K562 (cell line): ENCODE measurements around the gene MUC3A. TPM values are rescaled to one million over a fixed set of nuclear protein-coding genes. Genes with fewer than 3 reads are reported as not detected.

Source experiments
- CTBP1 ChIP-seq: fragments of 450-650 bp; IDR thresholded peaks from 2 replicates; pipeline ENCODE4 v1.6.1; 2016; ENCODE audit warnings: borderline replicate concordance
- PHTF2 ChIP-seq: fragments of 250-450 bp; sonication (Bioruptor Pico); IDR thresholded peaks from 2 replicates; pipeline ENCODE4 v1.5.0; 2021; ENCODE audit warnings: mild to moderate bottlenecking
- RBFOX2 ChIP-seq: fragments of 200-400 bp; formaldehyde crosslinking; IDR thresholded peaks from 2 replicates; pipeline ENCODE4 v1.6.1; 2017; ENCODE audit warnings: low read depth, mild to moderate bottlenecking, low read length, moderate library complexity
- RUNX1 ChIP-seq: sonication (generic); IDR thresholded peaks from 2 replicates; pipeline ENCODE4 v1.6.1; 2016; ENCODE audit warnings: antibody characterized with exemption, low read depth
- SMAD4 ChIP-seq: fragments of 250-450 bp; sonication (Bioruptor Pico); conservative IDR thresholded peaks from 2 replicates; pipeline ENCODE4 v1.8.0; 2021; ENCODE audit warnings: inconsistent platforms, mild to moderate bottlenecking, moderate library complexity
- ZNF384 ChIP-seq: IDR thresholded peaks from 2 replicates; pipeline ENCODE4 v1.6.1; 2012; ENCODE audit warnings: low read depth, low read length, improper control_type of control experiment
- ZNF644 ChIP-seq: fragments of 200-800 bp; sonication (Bioruptor generic); IDR thresholded peaks from 2 replicates; pipeline ENCODE4 v1.6.1; 2016; ENCODE audit warnings: low read depth, missing genetic modification characterization, missing compliant biosample characterization
- polyA plus RNA-seq, 8 experiments: library from polyadenylated mRNA; depleted of rRNA in 4 of 8; stranded (reverse) in 5 of 8; unstranded in 3 of 8; fragments of >200 nt; fragmentation: Nextera tagmentation in 2 of 8; fragmentation: Illumina TruSeq in 1 of 8; extraction: Ambion mirVana in 2 of 8; extraction: Trizol in 1 of 8; gene quantifications; 2 replicates each; pipeline versions ENCODE4 v1.2.1 to v1.2.3, GENCODE V29; 2011 to 2014; ENCODE audit warnings: inconsistent platforms in 1 of 8, missing spikeins in 1 of 8
- total RNA-seq, 7 experiments: library from RNA; depleted of rRNA in 6 of 7; stranded (reverse); fragments of >200 nt in 6 of 7; fragmentation: Illumina TruSeq in 2 of 7; extraction: Trizol in 2 of 7; gene quantifications; 2 replicates each; pipeline versions ENCODE4 v1.2.1 to v1.2.3, GENCODE V29; 2011 to 2021; ENCODE audit warnings: low replicate concordance in 1 of 7
- TF ChIP-seq, protein P1 (sequence below): fragments of 200-600 bp; sonication (generic); IDR thresholded peaks from one replicate; pipeline ENCODE4 v1.6.1; 2012; ENCODE audit warnings: mild to moderate bottlenecking, low read depth, low read length, inconsistent platforms
- TF ChIP-seq, protein P2 (sequence below): fragments of 250-450 bp; sonication (Bioruptor Pico); IDR thresholded peaks from 2 replicates; pipeline ENCODE4 v1.8.0; 2021; ENCODE audit warnings: mild to moderate bottlenecking, moderate library complexity
- TF ChIP-seq, protein P3 (sequence below), 2 experiments: IDR thresholded peaks; 2 replicates each; pipeline ENCODE4 v1.6.1; 2011; ENCODE audit warnings: borderline replicate concordance in 1 of 2, control low read depth in 1 of 2, low read depth in 1 of 2, low read length in 1 of 2, mild to moderate bottlenecking in 1 of 2, mixed read lengths in 1 of 2, moderate library complexity in 1 of 2; ENCODE audit not compliant: insufficient read depth in 1 of 2, insufficient read length in 1 of 2, poor library complexity in 1 of 2, severe bottlenecking in 1 of 2; ENCODE audit errors: extremely low read depth in 1 of 2

The MUC3A gene
- total and polyA plus RNA-seq, 9 of the 15 experiments (the other 6 are each of a cell fraction or from before 2014, with no cell fraction given): 0.06 to 2.2 (median 0.20) TPM; not detected in 1

DNA sequence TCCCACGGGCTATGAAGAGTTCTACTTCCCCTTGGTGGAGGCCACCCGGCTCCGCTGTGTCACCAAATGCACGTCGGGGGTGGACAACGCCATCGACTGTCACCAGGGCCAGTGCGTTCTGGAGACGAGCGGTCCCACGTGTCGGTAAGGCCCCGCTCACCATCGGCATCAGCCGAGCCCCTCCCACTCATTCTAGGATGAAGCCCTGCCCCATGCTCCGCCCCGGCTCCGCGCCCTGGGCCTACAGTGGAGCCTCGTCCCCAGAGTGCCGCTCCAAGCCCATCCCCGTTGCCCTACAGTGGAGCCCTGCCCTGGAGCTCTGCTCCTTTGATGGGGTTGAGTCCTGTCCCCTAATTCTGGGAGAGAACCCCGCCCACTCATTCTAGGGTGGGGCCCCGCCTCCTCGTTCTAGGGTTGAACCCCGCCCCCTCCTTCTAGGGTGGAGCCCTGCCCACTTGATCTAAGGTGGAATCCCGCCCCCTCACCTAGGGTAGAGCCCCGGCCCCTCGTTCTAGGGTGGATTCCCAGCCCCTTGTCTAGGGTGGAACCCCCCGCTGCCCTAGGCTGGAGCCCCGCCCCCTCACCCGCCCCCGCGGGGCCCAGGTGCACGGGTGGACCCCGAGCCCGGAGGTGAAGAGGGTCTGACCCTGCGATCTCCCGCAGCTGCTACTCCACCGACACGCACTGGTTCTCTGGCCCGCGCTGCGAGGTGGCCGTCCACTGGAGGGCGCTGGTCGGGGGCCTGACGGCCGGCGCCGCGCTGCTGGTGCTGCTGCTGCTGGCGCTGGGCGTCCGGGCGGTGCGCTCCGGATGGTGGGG, 16.6 kb downstream of the MUC3A start (continued):
- TF ChIP-seq, protein P1, sequence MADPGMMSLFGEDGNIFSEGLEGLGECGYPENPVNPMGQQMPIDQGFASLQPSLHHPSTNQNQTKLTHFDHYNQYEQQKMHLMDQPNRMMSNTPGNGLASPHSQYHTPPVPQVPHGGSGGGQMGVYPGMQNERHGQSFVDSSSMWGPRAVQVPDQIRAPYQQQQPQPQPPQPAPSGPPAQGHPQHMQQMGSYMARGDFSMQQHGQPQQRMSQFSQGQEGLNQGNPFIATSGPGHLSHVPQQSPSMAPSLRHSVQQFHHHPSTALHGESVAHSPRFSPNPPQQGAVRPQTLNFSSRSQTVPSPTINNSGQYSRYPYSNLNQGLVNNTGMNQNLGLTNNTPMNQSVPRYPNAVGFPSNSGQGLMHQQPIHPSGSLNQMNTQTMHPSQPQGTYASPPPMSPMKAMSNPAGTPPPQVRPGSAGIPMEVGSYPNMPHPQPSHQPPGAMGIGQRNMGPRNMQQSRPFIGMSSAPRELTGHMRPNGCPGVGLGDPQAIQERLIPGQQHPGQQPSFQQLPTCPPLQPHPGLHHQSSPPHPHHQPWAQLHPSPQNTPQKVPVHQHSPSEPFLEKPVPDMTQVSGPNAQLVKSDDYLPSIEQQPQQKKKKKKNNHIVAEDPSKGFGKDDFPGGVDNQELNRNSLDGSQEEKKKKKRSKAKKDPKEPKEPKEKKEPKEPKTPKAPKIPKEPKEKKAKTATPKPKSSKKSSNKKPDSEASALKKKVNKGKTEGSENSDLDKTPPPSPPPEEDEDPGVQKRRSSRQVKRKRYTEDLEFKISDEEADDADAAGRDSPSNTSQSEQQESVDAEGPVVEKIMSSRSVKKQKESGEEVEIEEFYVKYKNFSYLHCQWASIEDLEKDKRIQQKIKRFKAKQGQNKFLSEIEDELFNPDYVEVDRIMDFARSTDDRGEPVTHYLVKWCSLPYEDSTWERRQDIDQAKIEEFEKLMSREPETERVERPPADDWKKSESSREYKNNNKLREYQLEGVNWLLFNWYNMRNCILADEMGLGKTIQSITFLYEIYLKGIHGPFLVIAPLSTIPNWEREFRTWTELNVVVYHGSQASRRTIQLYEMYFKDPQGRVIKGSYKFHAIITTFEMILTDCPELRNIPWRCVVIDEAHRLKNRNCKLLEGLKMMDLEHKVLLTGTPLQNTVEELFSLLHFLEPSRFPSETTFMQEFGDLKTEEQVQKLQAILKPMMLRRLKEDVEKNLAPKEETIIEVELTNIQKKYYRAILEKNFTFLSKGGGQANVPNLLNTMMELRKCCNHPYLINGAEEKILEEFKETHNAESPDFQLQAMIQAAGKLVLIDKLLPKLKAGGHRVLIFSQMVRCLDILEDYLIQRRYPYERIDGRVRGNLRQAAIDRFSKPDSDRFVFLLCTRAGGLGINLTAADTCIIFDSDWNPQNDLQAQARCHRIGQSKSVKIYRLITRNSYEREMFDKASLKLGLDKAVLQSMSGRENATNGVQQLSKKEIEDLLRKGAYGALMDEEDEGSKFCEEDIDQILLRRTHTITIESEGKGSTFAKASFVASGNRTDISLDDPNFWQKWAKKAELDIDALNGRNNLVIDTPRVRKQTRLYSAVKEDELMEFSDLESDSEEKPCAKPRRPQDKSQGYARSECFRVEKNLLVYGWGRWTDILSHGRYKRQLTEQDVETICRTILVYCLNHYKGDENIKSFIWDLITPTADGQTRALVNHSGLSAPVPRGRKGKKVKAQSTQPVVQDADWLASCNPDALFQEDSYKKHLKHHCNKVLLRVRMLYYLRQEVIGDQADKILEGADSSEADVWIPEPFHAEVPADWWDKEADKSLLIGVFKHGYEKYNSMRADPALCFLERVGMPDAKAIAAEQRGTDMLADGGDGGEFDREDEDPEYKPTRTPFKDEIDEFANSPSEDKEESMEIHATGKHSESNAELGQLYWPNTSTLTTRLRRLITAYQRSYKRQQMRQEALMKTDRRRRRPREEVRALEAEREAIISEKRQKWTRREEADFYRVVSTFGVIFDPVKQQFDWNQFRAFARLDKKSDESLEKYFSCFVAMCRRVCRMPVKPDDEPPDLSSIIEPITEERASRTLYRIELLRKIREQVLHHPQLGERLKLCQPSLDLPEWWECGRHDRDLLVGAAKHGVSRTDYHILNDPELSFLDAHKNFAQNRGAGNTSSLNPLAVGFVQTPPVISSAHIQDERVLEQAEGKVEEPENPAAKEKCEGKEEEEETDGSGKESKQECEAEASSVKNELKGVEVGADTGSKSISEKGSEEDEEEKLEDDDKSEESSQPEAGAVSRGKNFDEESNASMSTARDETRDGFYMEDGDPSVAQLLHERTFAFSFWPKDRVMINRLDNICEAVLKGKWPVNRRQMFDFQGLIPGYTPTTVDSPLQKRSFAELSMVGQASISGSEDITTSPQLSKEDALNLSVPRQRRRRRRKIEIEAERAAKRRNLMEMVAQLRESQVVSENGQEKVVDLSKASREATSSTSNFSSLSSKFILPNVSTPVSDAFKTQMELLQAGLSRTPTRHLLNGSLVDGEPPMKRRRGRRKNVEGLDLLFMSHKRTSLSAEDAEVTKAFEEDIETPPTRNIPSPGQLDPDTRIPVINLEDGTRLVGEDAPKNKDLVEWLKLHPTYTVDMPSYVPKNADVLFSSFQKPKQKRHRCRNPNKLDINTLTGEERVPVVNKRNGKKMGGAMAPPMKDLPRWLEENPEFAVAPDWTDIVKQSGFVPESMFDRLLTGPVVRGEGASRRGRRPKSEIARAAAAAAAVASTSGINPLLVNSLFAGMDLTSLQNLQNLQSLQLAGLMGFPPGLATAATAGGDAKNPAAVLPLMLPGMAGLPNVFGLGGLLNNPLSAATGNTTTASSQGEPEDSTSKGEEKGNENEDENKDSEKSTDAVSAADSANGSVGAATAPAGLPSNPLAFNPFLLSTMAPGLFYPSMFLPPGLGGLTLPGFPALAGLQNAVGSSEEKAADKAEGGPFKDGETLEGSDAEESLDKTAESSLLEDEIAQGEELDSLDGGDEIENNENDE: no peak
- TF ChIP-seq SMAD4 (CRISPR knock-in tag) (peak; percentile 74), CTBP1 (peak; percentile 89), RBFOX2 (peak; percentile 55), ZNF644 (no peak), PHTF2 (no peak), RUNX1 (peak; percentile 62; the same call in 1 of the 2 replicates), ZNF384 (peak; percentile 72)
- TF ChIP-seq, protein P2, sequence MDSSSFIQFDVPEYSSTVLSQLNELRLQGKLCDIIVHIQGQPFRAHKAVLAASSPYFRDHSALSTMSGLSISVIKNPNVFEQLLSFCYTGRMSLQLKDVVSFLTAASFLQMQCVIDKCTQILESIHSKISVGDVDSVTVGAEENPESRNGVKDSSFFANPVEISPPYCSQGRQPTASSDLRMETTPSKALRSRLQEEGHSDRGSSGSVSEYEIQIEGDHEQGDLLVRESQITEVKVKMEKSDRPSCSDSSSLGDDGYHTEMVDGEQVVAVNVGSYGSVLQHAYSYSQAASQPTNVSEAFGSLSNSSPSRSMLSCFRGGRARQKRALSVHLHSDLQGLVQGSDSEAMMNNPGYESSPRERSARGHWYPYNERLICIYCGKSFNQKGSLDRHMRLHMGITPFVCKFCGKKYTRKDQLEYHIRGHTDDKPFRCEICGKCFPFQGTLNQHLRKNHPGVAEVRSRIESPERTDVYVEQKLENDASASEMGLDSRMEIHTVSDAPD: no peak
- TF ChIP-seq, protein P3, sequence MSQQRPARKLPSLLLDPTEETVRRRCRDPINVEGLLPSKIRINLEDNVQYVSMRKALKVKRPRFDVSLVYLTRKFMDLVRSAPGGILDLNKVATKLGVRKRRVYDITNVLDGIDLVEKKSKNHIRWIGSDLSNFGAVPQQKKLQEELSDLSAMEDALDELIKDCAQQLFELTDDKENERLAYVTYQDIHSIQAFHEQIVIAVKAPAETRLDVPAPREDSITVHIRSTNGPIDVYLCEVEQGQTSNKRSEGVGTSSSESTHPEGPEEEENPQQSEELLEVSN (IDR thresholded peaks at IDR 0.05; ENCODE audit: borderline replicate concordance in 1 of 2, extremely low read depth in 1 of 2, insufficient read depth in 1 of 2, insufficient read length in 1 of 2, low read depth in 1 of 2, low read length in 1 of 2, poor library complexity in 1 of 2, severe bottlenecking in 1 of 2): peak; percentile 71 to 92
